HG02981 (cell line): Measurements from ENCODE around the gene TAF9B.
"Not testable (repeated sequence)": the region's sequence is repeated elsewhere in the genome, so short reads cannot be mapped to it uniquely, and the experiment has no call there.

Source experiments
- ATAC-seq: cut with Tn5 transposase; IDR thresholded peaks from one replicate; pipeline ENCODE4 v1.9.1; 2021; ENCODE audit warnings: mild to moderate bottlenecking, moderate library complexity; ENCODE audit not compliant: unreplicated experiment

Gene TAF9B, protein sequence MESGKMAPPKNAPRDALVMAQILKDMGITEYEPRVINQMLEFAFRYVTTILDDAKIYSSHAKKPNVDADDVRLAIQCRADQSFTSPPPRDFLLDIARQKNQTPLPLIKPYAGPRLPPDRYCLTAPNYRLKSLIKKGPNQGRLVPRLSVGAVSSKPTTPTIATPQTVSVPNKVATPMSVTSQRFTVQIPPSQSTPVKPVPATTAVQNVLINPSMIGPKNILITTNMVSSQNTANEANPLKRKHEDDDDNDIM

DNA sequence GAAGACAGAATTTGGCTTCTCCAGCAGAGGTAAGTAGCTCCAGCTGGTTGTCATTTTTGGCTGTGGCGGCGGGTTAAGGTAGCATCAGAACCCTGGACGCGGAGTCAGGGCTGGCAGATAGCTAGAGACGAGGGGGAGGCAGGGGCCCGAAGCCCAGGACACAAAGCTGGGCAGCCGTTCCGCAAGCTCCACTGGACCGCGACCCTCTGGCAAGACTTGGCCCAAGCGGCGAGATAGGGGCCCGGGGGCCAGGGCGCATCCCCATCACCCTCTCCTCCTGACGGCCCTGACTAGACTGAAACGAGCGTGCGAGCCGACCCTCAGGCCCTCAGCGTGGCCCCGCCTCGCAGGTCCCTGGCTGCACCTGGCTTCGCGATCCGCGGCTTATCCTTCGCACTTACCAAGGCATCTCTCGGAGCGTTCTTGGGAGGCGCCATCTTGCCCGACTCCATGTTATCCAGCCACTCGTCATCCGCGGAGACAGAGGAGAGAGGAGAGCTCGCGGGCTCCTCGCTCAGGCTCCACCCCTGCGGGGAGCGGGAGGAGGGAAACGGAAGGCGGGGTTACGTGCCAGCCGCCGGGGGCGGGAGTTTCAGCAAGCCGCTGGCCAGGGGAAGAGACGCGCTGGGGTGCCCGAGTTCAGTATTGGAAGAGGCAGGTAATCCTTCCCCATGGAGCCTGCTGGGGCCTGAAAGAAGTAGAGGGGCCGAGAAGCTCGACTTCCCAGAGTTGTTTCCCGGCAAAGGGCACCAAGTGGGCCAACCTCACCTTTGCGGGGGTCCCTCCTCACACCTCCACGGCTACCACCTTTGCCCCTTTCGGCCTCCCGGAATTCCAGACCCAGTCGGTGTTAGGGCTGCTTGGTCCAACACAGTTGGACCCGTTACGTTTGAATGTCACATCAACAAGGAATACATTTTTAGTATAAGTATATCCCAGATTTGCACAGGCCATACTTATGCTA is at the start of gene TAF9B:
Gene TAF9B, minus strand, starts transcription at position 491 of the 964 bp plus-strand sequence. Its CDS starts 39 bp downstream, at position 452.
- peak; percentile 95 for ATAC-seq

DNA sequence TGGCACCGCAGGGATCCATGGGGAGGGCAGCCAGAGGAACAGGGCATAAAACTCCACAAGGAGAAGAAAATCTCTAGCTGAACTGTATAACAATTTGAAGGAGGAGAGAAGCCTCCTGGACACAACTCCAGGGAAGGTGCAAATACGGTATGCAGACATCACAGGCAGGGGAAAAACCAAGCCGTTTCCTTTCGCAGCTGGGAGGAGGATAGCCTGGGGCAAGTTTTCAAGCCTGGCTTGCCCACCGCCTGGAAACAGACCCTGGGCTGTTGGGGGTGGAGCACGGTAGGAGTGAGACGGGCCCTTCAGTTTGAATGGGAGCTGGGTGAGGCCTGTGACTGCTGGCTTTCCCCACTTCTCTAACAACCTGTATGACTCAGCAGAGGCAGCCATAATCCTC is 43.4 kb upstream of the TAF9B start:
- ATAC-seq, result no peak

DNA sequence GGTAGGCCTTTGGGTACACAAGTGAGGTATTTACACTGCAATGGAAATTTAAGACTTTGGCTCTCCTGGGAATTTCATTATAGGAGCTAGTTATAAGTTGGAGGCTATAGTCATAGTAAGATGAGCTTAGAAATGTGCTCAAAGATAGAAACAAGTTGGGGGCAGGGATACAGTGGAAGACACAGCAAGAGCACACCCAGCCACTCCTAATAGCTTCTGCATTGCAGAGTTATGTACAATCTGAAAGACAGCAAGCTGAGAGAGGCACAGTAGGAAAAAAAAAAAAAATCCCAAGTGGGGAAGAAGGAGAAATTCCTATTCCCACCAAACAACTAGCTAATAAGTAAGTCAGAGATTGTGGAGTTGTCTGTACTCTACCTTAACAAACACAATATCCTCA is 41.9 kb upstream of the TAF9B start:
- ATAC-seq, result no peak

DNA sequence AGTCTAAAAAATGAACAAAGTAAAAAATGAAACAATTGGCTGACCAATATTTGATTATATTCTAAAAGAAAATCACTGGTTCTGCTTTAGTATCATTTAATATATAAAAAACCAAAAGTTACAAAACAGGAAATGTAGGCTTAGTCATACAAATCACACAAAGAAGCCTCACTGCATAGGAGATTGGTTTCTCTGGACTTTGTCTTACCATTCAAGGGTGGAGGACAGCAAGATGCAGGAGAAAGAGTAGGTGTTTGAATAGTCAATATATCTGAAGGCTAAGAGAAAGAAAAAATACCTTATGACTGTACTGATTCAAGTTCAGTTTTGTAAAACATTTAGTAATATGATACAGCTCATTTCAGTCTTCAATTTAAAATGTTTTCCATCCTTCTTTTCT is 28.6 kb upstream of the TAF9B start:
- ATAC-seq, result no peak

DNA sequence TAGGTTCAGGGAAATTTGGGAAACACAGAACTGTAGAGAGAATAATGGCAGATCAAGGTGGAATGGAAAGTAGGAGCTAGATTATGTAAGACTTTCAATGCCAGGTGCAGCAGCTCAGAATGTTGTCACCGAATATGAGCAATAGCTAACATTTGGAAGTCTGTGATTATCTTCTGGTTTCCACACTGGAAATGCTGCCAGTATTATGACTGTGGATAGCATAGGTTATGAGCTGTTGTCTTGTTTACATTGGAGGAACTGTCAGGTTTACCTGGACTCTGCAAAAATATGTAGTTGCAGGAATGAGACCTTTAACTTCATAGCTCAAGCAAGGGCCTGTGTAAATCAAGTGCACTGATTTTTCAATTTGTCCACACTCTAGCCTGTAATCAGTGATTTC is 26.0 kb upstream of the TAF9B start:
- ATAC-seq, result no peak

DNA sequence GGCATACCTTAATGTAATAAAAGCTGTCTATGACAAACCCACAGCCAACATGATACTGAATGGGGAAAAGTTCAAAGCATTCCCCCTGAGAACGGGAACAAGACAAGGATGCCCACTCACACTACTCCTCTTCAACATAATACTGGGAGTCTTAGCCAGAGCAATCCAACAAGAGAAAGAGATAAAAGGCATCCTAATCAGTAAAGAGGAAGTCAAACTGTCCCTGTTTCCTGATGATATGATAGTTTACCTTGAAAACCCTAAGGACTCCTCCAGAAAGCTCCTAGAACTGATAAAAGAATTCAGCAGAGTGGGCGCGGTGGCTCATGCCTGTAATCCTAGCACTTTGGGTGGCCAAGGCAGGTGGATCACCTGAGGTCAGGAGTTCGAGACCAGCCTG is 23.7 kb upstream of the TAF9B start:
- not testable (repeated sequence) for ATAC-seq

DNA sequence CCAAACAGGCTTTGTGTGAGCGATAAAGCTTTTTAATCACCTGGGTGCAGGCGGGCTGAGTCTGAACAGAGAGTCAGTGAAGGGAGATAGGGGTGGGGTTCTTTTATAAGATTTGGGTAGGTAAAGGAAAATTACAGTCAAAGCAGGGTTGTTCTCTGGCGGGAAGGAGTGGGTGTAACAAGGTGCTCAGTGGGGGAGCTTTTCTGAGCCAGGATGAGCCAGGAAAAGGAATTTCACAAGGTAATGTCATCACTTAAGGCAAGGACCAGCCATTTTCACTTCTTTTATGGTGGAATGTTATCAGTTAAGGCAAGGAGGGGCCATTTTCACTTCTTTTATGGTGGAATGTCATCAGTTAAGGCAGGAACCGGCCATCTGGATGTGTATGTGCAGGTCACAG is 21.3 kb upstream of the TAF9B start:
- ATAC-seq, result not testable (repeated sequence)

DNA sequence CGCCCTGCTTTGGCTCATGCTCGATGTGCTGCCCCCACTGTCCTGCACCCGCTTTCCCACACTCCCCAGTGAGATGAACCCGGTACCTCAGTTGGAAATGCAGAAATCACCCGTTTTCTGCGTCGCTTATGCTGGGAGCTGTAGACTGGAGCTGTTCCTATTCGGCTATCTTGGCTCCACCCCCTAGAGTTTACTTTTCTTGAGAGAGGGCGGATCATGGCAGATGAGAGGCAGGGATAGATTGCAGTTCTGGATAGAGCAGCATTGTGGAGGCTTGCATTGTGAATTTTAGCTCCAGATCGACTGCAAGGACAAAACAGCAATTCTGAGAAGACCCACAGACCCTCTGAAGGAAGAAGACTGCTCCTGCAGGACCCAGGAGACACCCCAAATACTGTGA is 18.4 kb upstream of the TAF9B start:
- ATAC-seq, result not testable (repeated sequence)

DNA sequence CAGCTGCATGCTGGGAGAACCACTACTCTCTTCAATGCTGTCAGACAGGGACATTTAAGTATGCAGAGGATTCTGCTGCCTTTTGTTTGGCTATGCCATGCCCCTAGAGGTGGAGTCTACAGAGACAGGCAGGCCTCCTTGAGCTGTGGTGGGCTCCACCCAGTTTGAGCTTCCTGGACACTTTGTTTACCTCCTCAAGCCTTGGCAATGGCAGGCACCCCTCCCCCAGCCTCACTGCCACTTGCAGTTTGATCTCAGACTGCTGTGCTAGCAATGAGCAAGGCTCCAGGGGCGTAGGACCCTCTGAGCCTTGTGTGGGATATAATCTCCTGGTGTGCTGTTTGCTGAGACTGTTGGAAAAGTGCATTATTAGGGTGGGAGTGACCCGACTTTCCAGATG is 17.9 kb upstream of the TAF9B start:
- not testable (repeated sequence) for ATAC-seq

DNA sequence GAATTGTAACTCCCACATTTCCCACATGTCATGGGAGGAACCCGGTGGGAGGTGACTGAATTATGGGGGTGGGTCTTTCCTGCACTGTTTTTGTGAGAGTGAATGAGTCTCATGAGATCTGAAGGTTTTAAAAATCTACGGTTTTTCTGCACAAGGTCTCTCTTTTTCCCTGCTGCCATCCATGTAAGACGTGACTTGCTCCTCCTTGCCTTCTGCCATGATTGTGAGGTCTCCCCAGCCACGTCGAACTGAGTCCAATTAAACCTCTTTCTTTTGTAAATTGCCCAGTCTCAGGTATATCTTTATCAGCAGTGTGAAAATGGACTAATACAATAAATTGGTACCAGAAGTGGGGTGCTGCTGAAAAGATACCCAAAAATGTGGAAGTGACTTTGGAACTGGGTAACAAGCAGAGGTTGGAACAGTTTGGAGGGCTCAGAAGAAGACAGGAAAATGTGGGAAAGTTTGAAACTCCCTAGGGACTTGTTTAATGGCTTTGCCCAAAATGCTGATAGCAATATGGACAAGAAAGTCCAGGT is 7.6 kb upstream of the TAF9B start:
- not testable (repeated sequence) for ATAC-seq

DNA sequence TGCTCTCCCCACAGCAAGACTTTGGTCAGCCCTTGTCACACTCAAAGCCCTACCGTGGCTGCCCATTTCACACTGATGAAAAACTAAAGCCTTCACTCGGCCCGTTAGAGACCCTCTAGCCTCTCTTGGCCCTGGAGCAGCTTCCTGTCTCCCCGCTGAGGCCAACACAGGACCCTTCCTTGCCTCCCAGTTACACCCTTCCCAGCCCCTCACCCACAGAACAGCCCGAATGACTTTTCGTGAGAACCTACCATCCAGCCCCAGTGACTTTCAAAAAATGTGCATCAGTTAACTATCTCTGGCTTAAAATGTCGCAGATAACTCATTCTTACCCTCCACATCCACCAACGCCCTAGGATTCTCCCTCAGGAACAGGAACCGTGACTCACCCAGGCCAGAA is 756 bp upstream of the TAF9B start:
- no peak for ATAC-seq

DNA sequence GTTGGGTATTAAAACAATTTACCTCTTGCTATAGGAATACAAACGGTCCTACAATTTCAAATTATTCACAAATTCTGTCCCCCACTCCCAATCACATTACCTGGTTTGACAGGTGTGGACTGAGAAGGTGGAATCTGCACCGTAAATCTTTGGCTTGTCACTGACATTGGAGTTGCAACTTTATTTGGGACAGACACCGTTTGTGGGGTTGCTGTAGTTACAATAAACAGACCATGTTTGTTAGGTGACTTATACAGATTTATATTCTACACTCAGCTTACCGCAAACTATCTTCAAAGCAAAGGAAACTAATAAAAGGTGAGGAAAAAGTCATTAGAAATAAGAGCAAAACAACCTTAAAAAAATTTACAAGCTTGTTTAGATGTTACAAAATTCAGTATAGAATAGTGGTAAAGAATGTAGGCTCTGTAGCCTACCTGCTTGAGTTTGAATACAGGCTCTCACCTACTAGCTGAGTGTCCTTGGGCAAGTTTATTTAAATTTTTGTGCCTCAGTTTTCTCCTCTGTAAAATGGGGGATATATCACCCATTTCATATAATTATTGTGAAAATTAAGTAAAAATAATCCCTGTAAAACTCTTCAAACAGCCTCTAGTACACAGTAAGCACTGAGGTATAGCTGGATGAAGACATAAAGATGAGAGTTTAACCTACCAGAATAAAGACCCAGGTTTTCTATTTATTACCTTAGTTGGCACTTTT is 6.1 kb downstream of the TAF9B start:
- ATAC-seq, result no peak

DNA sequence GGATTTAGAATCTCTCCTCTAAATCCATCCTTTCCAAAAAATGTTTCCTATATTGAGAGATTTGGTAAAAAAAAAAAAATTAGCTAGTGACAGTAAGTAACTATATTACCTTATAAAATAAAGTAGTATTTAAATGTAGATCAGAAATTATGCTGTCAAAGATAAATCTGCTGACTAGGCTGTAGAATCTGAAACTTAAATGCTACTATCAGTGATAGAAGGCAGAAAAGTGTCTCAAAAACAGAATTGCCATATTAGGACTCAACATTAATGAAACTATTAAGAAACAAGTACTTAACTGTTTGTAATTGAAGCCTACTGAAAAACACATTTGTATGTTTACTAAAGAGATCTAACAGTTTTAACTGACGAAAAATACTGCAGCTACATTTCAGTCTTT is 8.3 kb downstream of the TAF9B start:
- ATAC-seq, result no peak

DNA sequence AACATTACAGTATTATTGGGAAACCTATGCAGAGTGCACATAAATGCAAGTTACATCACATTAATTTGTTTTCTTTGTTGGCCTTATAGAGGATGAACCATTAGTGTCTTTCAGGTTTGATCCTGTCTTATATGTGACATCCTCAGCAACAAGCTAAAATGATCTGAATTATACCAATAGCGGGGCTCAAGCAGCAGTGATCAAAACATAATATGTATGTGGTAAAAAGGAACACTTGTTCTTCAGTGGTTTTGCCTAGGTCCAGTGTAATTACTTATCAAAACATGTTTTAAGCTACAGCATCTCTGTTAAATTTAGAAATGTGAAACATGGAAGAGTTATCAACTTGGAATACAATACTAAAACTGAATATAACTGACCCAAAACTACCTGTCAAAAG is 9.1 kb downstream of the TAF9B start:
- no peak for ATAC-seq

DNA sequence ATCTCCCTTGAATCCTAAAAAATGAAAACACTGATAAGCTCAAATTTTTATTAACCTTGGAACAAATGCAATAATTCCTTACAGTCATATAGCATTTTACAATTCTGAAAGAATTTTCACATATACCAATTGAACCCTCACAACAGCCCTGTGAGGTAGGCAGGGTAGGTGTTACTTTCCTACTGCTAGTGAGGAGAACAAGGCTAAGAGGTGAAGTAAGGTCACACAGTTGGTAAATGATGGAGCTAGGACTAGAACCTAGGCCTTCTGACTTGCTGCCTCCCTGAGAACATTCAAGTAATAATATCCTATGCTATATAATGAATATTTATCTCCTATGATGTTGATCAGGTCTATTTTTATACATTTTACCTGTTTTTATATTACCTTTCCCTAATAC is 9.7 kb downstream of the TAF9B start:
- ATAC-seq, result no peak

DNA sequence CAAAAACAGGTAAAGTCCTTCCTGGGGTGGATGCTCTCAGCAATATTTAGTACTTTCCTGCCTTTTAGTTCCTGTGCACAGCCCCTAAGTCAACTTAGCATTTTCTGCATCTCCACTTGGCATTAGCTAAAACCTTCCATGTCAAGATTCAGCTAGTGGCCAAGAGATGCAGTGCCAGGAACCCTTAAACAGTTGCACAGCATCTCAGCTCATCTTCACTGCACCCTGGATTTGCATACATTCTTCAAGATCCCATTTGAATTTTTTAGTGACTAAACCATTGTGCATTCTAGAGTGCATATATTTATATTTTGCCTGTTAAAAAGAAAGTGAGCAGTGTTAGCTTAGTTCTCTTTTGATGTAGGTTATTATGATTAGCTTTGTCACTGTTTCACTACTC is 13.7 kb downstream of the TAF9B start:
- ATAC-seq, result not testable (repeated sequence)

DNA sequence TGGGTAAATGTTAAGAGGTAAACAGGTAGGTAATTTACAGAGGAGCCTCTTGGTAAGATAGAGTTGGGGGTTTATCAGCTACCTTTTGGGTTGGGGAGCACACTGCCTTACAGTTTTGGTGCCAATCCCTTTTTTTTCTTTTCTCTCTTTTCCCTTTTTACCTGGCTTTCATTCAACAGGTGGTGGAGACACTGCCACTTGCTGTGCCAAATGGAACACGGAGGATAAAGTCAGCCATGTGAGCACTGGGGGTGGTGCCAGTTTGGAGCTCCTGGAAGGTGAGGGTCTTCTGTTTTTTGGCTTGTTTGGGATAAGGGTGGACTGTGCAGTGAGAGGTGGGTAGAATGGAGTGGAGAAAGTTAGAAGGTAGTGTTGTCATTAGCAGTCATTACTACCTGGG is 14.3 kb downstream of the TAF9B start:
- ATAC-seq, result no peak

DNA sequence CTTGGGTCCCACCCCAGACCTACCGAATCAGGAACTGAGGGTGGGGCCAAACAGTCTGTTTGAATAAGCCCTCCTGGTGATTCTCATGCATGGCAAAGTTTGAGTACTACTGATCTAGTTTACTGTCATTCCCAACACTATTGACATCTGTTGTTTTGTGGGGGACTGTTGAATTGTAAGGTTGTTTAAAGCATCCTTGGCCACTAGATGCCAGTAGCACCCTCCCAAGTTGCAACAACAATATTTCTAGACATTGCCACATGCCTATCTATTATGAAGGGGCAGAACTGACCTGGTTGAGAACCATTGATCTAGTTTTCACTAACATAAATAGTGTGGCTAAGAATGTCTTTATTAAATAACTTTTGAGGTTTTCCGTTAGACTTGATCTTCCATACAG is 15.1 kb downstream of the TAF9B start:
- ATAC-seq, result no peak

DNA sequence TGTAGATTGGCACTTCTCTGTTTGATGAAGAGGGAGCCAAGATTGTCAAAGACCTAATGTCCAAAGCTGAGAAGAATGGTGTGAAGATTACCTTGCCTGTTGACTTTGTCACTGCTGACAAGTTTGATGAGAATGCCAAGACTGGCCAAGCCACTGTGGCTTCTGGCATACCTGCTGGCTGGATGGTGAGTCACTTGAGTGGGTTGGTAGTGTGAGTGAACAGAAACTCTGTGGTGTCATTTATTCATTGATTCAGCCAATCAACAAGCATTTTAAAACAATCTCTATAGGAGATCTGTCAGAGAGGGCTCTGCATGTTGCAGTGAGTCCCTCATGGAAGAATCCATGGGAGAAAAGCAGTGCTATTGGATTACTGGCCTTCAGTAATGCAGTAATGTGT is 16.3 kb downstream of the TAF9B start:
- no peak for ATAC-seq

DNA sequence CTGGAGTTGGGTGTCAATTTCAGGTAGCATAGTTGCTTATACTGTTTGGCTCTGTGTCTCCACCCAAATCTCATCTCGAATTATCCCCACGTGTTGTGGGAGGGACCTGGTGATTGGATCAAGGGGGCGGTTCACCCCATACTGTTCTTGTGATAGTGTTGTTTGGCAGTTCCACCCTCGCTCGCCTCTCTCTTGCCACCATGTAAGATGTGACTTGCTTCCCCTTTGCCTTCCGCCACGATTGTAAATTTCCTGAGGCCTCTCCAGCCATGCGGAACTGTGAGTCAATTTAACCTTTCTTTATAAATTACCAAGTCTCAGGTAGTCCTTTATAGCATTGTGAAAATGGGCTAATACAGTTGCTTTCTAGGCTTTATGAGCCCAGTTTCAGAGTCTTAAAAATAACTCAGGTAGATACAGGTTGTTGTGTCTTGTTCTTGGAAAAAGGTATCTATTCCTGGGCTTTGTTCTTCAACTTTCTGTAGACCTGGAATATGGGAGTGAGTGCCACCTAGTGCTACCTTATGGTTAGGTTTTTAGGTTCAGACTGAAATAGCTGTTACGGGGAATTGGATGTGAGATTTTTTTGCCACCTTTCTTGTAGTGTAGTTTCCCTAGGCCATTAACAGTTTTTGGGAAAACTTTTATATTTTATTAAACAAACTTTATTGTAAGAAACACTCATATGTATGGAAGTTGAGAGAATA is 19.8 kb downstream of the TAF9B start:
- no peak for ATAC-seq

DNA sequence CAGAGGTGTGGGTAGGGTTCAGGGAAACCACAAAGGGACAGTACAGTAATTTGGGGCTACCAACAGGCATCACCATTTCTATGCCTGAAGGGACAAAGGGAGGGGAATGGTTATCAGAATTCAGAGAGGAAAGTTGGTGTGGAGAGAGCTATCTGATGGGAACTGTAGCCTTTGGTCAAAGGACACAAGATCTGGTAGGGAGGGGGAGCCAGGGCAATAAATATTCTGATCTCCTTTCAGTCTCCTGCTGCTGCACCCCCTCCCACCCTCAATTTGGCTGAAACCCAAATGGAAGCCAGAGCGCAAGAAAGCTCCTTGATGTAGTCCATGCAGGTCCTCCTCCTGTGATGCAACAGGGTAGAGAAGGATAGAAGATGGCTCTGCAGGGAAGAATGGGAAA is 20.8 kb downstream of the TAF9B start:
- no peak for ATAC-seq
